GM23248 (cell line): ENCODE data around the gene MRTFA. TPM values are rescaled to one million over a fixed set of nuclear protein-coding genes. Genes with fewer than 3 reads are reported as not detected.
A peak's percentile ranks its signal among the peaks of the same experiment; 100 is the strongest.

Experiments used
- DNase-seq: peaks from one replicate; pipeline ENCODE4 v3.0.0-alpha.2; 2015
- H2AFZ ChIP-seq: fragments of 200-600 bp; sonication (generic); 2 replicates; pipeline ENCODE4 v1.6.1; 2016; ENCODE audit warnings: antibody characterized with exemption
- H3F3A ChIP-seq: fragments of 200-600 bp; sonication (generic); 2 replicates; pipeline ENCODE4 v1.6.1; 2016; ENCODE audit warnings: mild to moderate bottlenecking, antibody characterized with exemption, mixed run types; ENCODE audit not compliant: insufficient read depth
- H3K27ac ChIP-seq: fragments of 200-600 bp; sonication (generic); 2 replicates; pipeline ENCODE4 v1.5.1; 2016; ENCODE audit warnings: mild to moderate bottlenecking
- H3K27me3 ChIP-seq: fragments of 200-600 bp; sonication (generic); replicated peaks from 2 replicates; pipeline ENCODE4 v1.6.1; 2016; ENCODE audit warnings: mild to moderate bottlenecking; ENCODE audit not compliant: insufficient read depth
- H3K36me3 ChIP-seq: fragments of 200-600 bp; sonication (generic); 2 replicates; pipeline ENCODE4 v1.6.1; 2016; ENCODE audit warnings: low read depth, mild to moderate bottlenecking
- H3K4me1 ChIP-seq: fragments of 200-600 bp; sonication (generic); 2 replicates; pipeline ENCODE4 v1.6.1; 2016; ENCODE audit warnings: mild to moderate bottlenecking; ENCODE audit not compliant: insufficient read depth
- H3K4me2 ChIP-seq: fragments of 200-600 bp; sonication (generic); one replicate; pipeline ENCODE4 v1.6.1; 2016; ENCODE audit warnings: mild to moderate bottlenecking; ENCODE audit not compliant: unreplicated experiment
- H3K4me3 ChIP-seq: fragments of 200-600 bp; sonication (generic); 2 replicates; pipeline ENCODE4 v1.5.1; 2016; ENCODE audit warnings: mild to moderate bottlenecking
- H3K79me2 ChIP-seq: fragments of 200-600 bp; sonication (generic); 2 replicates; pipeline ENCODE4 v1.6.1; 2016; ENCODE audit warnings: mild to moderate bottlenecking; ENCODE audit not compliant: insufficient read depth
- H3K9ac ChIP-seq: fragments of 200-600 bp; sonication (generic); 2 replicates; pipeline ENCODE4 v1.6.1; 2016; ENCODE audit warnings: mild to moderate bottlenecking
- H3K9me2 ChIP-seq: fragments of 200-600 bp; sonication (generic); 2 replicates; pipeline ENCODE4 v1.6.1; 2016; ENCODE audit warnings: mixed run types, mild to moderate bottlenecking, moderate library complexity; ENCODE audit not compliant: insufficient read depth
- H3K9me3 ChIP-seq: fragments of 200-600 bp; sonication (generic); one replicate; pipeline ENCODE4 v1.6.1; 2017; ENCODE audit warnings: low read depth
- H4K20me1 ChIP-seq: fragments of 200-600 bp; sonication (generic); 2 replicates; pipeline ENCODE4 v1.6.0; 2016; ENCODE audit not compliant: insufficient read depth
- EZH2 ChIP-seq: fragments of 200-600 bp; sonication (generic); IDR thresholded peaks from 2 replicates; pipeline ENCODE4 v1.6.1; 2018; ENCODE audit warnings: antibody characterized with exemption, mild to moderate bottlenecking; ENCODE audit not compliant: insufficient read depth, poor library complexity, severe bottlenecking
- EZH2phosphoT487 ChIP-seq: fragments of 200-600 bp; sonication (generic); IDR thresholded peaks from 2 replicates; pipeline ENCODE4 v1.6.1; 2018; ENCODE audit warnings: antibody characterized with exemption, moderate library complexity, mild to moderate bottlenecking, low read depth; ENCODE audit not compliant: insufficient read depth
- WGBS, 2 experiments: methylation state at CpG; one replicate each; pipeline ENCODE4 v1.1.6; 2015 to 2017; ENCODE audit warnings: low lambda C conversion rate in 2 of 2, low coverage in 1 of 2; ENCODE audit errors: missing lambda C conversion rate in 2 of 2; 5-methylcytosine and 5-hydroxymethylcytosine counted together
- in situ Hi-C: fragments of 300-500 bp; cut with MboI; formaldehyde crosslinking; loops from 2 replicates; pipeline ENCODE4 v1.15.0; 2020
- polyA plus RNA-seq: library from polyadenylated mRNA; unstranded; fragments of >200 nt; fragmentation: Nextera tagmentation; extraction: Ambion mirVana; gene quantifications from 2 replicates; pipeline ENCODE4 v1.2.1, GENCODE V29; 2016
- total RNA-seq: library from RNA; depleted of rRNA; stranded (reverse); fragments of >200 nt; shearing (Covaris generic); gene quantifications from 2 replicates; pipeline ENCODE4 v1.2.3, GENCODE V29; 2014

The MRTFA gene
- total and polyA plus RNA-seq, 2 experiments from 2014 or later = 24.2 to 49.2 TPM

- Histone ChIP-seq H3K9me3 (no peaks in the 10 kb centered on the region), H3K27ac (no peak overlapping the region), H4K20me1 (no peaks in the 10 kb centered on the region), H3K36me3 (no peaks in the 10 kb centered on the region), H2AFZ (no peak overlapping the region), H3K4me2 (no peak overlapping the region), H3K9me2 (no peaks in the 10 kb centered on the region), H3K79me2 (peaks cover 80% of the 10 kb centered on the region), H3K27me3 (no peaks in the 10 kb centered on the region), H3F3A (peaks cover 34% of the 10 kb centered on the region), H3K4me3 (no peak overlapping the region), H3K4me1 (peaks cover 34% of the 10 kb centered on the region), H3K9ac (no peak overlapping the region)
- TF ChIP-seq EZH2 (no peak), EZH2phosphoT487 (no peak)
- 96 to 99% methylated on average over 11 of the region's 11 CpGs for WGBS, 2 experiments
- in situ Hi-C loops = no loop called here
- DNase-seq = peak; percentile 21
Observed at GRCh38 chr22:40452730-40453487, 183.6 kb downstream of the MRTFA start.

- H3K9me3 ChIP-seq = no peaks in the 10 kb centered on the region
- H3K9me2 ChIP-seq = no peaks in the 10 kb centered on the region
- peaks cover 79% of the 10 kb centered on the region for H3K79me2 ChIP-seq
- peaks cover 51% of the 10 kb centered on the region for H3F3A ChIP-seq
- in situ Hi-C loops = no loop called here
- no peak overlapping the region for H2AFZ ChIP-seq
- peak overlapping the region; percentile 95 for H3K4me2 ChIP-seq
- TF ChIP-seq EZH2phosphoT487 (no peak), EZH2 (no peak)
- H3K36me3 ChIP-seq = no peaks in the 10 kb centered on the region
- H3K9ac ChIP-seq = peak overlapping the region; percentile 21
- H3K27ac ChIP-seq = peak overlapping the region; percentile 87
- 6 to 9% methylated on average over 8 of the region's 8 CpGs for WGBS, 2 experiments
- peak overlapping the region; percentile 28 for H3K4me3 ChIP-seq
- peak; percentile 56 for DNase-seq
- no peaks in the 10 kb centered on the region for H4K20me1 ChIP-seq
- H3K27me3 ChIP-seq = no peaks in the 10 kb centered on the region
- peaks cover 50% of the 10 kb centered on the region for H3K4me1 ChIP-seq
Observed at GRCh38 chr22:40451210-40451609, 185.3 kb downstream of the MRTFA start.

GRCh38 chr22:40450616-40451015 lies 185.9 kb downstream of the MRTFA start:
- no peaks in the 10 kb centered on the region for H3K27me3 ChIP-seq
- peaks cover 57% of the 10 kb centered on the region for H3F3A ChIP-seq
- peak; percentile 7 for DNase-seq
- H3K27ac ChIP-seq = peak overlapping the region; percentile 87
- in situ Hi-C loops = no loop called here
- peak overlapping the region; percentile 95 for H3K4me2 ChIP-seq
- H3K4me3 ChIP-seq = peak overlapping the region; percentile 28
- H3K9me2 ChIP-seq = no peaks in the 10 kb centered on the region
- peak overlapping the region; percentile 21 for H3K9ac ChIP-seq
- H2AFZ ChIP-seq = no peak overlapping the region
- H3K4me1 ChIP-seq = peaks cover 51% of the 10 kb centered on the region
- no peaks in the 10 kb centered on the region for H4K20me1 ChIP-seq
- peaks cover 79% of the 10 kb centered on the region for H3K79me2 ChIP-seq
- no peaks in the 10 kb centered on the region for H3K9me3 ChIP-seq
- no peaks in the 10 kb centered on the region for H3K36me3 ChIP-seq
- TF ChIP-seq EZH2phosphoT487 (no peak), EZH2 (no peak)
- WGBS, 2 experiments = 8 to 11% methylated on average over 3 of the region's 3 CpGs

GRCh38 chr22:40449676-40450035 lies 186.9 kb downstream of the MRTFA start:
- H3K4me2 ChIP-seq = peak overlapping the region; percentile 95
- H3K79me2 ChIP-seq = peaks cover 81% of the 10 kb centered on the region
- H3K4me1 ChIP-seq = peaks cover 51% of the 10 kb centered on the region
- H3K27me3 ChIP-seq = no peaks in the 10 kb centered on the region
- H2AFZ ChIP-seq = no peak overlapping the region
- peak; percentile 87 for DNase-seq
- peak overlapping the region; percentile 70 for H3K9ac ChIP-seq
- H3K36me3 ChIP-seq = no peaks in the 10 kb centered on the region
- TF ChIP-seq EZH2 = no peak
- TF ChIP-seq EZH2phosphoT487 = no peak
- H3K9me2 ChIP-seq = no peaks in the 10 kb centered on the region
- H3F3A ChIP-seq = peaks cover 64% of the 10 kb centered on the region
- in situ Hi-C loops = loop anchor here (25.0 kb wide), 1 partner anchor 188 kb away; the partner anchor contains the start of gene MRTFA
- H3K9me3 ChIP-seq = no peaks in the 10 kb centered on the region
- H4K20me1 ChIP-seq = no peaks in the 10 kb centered on the region
- H3K4me3 ChIP-seq = peak overlapping the region; percentile 69
- peak overlapping the region; percentile 87 for H3K27ac ChIP-seq

GRCh38 chr22:40446203-40446602 lies 190.3 kb downstream of the MRTFA start:
- H2AFZ ChIP-seq = no peak overlapping the region
- 97% methylated on average over 1 of the region's 1 CpG for WGBS, 2 experiments
- H4K20me1 ChIP-seq = no peaks in the 10 kb centered on the region
- H3K9ac ChIP-seq = no peak overlapping the region; the same call in 1 of the 2 replicates
- no peak overlapping the region for H3K4me3 ChIP-seq
- H3K79me2 ChIP-seq = peaks cover 79% of the 10 kb centered on the region
- H3K9me3 ChIP-seq = no peaks in the 10 kb centered on the region
- peak overlapping the region; percentile 87 for H3K27ac ChIP-seq
- no peaks in the 10 kb centered on the region for H3K27me3 ChIP-seq
- TF ChIP-seq EZH2phosphoT487 (no peak), EZH2 (no peak)
- no peaks in the 10 kb centered on the region for H3K9me2 ChIP-seq
- no peak overlapping the region for H3K4me2 ChIP-seq
- in situ Hi-C loops = loop anchor here (25.0 kb wide), 1 partner anchor 191 kb away; the partner anchor contains the start of gene MRTFA
- DNase-seq = no peak
- peaks cover 68% of the 10 kb centered on the region for H3F3A ChIP-seq
- H3K4me1 ChIP-seq = peaks cover 50% of the 10 kb centered on the region
- H3K36me3 ChIP-seq = no peaks in the 10 kb centered on the region
